Central memory CD8-positive, alpha-beta T cell (primary cell): ENCODE data around the gene REXO5.
"Not testable (repeated sequence)": the region's sequence is repeated elsewhere in the genome, so short reads cannot be mapped to it uniquely, and the experiment has no call there.

ENCODE experiments used
- ATAC-seq: fragments of 150-1000 bp; cut with Tn5 transposase; replicated peaks from 2 replicates; pipeline ENCODE4 v1.10.0; 2022; ENCODE audit warnings: mild to moderate bottlenecking, moderate FRiP score, moderate number of reproducible peaks; ENCODE audit not compliant: poor library complexity, severe bottlenecking; ENCODE audit errors: extremely low read depth
- DNase-seq, 2 donors: peaks; one replicate each; pipeline ENCODE4 v3.0.0; 2021; ENCODE audit warnings: low spot score in 2 of 2
- H3K27ac Mint-ChIP-seq: one replicate; pipeline ENCODE4 v1.8.0; 2022; ENCODE audit warnings: low read depth, mild to moderate bottlenecking, moderate library complexity, mixed read lengths
- H3K27me3 Mint-ChIP-seq: one replicate; pipeline ENCODE4 v1.8.0; 2022; ENCODE audit warnings: mixed read lengths
- H3K36me3 Mint-ChIP-seq: one replicate; pipeline ENCODE4 v1.8.0; 2022; ENCODE audit warnings: mild to moderate bottlenecking, moderate library complexity, mixed read lengths; ENCODE audit not compliant: insufficient read depth
- H3K4me1 Mint-ChIP-seq: one replicate; pipeline ENCODE4 v1.8.0; 2022; ENCODE audit warnings: mixed read lengths
- H3K4me3 Mint-ChIP-seq: one replicate; pipeline ENCODE4 v1.8.0; 2022; ENCODE audit warnings: mild to moderate bottlenecking, moderate library complexity, mixed read lengths
- H3K9me3 Mint-ChIP-seq: one replicate; pipeline ENCODE4 v1.8.0; 2022; ENCODE audit warnings: mixed read lengths

REXO5 gene

GRCh38 chr16:20860361-20860760 lies 54.0 kb downstream of the REXO5 start:
- H3K36me3 Mint-ChIP-seq = peaks cover 14% of the 10 kb centered on the region
- H3K27ac Mint-ChIP-seq = no peak overlapping the region

GRCh38 chr16:20860995-20861394 lies 54.7 kb downstream of the REXO5 start:
- not testable (repeated sequence) for H3K27ac Mint-ChIP-seq, ATAC-seq, H3K27me3 Mint-ChIP-seq

More at GRCh38 chr16:20860361-20860760, 54.0 kb downstream of the REXO5 start:
- Mint-ChIP-seq H3K27me3 (no peaks in the 10 kb centered on the region), H3K4me3 (no peak overlapping the region), H3K4me1 (peaks cover 15% of the 10 kb centered on the region), H3K9me3 (no peaks in the 10 kb centered on the region)
- ATAC-seq (no peak), DNase-seq (no peak)

GRCh38 chr16:20862162-20862960 lies 56.0 kb downstream of the REXO5 start:
- Mint-ChIP-seq H3K4me1 (peaks cover 31% of the 10 kb centered on the region), H3K9me3 (no peaks in the 10 kb centered on the region), H3K27ac (no peak overlapping the region), H3K36me3 (peaks cover 17% of the 10 kb centered on the region), H3K4me3 (no peak overlapping the region), H3K27me3 (no peaks in the 10 kb centered on the region)
- no peak for ATAC-seq
- DNase-seq = no peak

More at GRCh38 chr16:20860995-20861394, 54.7 kb downstream of the REXO5 start:
- peaks cover 20% of the 10 kb centered on the region for H3K4me1 Mint-ChIP-seq
- DNase-seq, H3K4me3 Mint-ChIP-seq, H3K9me3 Mint-ChIP-seq: not testable (repeated sequence)
- H3K36me3 Mint-ChIP-seq = peaks cover 14% of the 10 kb centered on the region

GRCh38 chr16:20864376-20864775 lies 58.0 kb downstream of the REXO5 start:
- DNase-seq, H3K9me3 Mint-ChIP-seq, ATAC-seq, H3K4me3 Mint-ChIP-seq, H3K27me3 Mint-ChIP-seq, H3K27ac Mint-ChIP-seq: not testable (repeated sequence)
- Mint-ChIP-seq H3K4me1 (peaks cover 38% of the 10 kb centered on the region), H3K36me3 (peaks cover 17% of the 10 kb centered on the region)

- H3K4me3 Mint-ChIP-seq = no peak overlapping the region
- no peak for DNase-seq
- H3K36me3 Mint-ChIP-seq = peaks cover 9% of the 10 kb centered on the region
Measured at GRCh38 chr16:20865420-20866131, 59.2 kb downstream of the REXO5 start.

GRCh38 chr16:20866145-20866772 lies 59.9 kb downstream of the REXO5 start:
- no peak for ATAC-seq
- no peaks in the 10 kb centered on the region for H3K27me3 Mint-ChIP-seq
- H3K36me3 Mint-ChIP-seq = peaks cover 11% of the 10 kb centered on the region
- H3K9me3 Mint-ChIP-seq = no peaks in the 10 kb centered on the region
- DNase-seq = no peak
- no peak overlapping the region for H3K4me3 Mint-ChIP-seq
- no peak overlapping the region for H3K27ac Mint-ChIP-seq
- H3K4me1 Mint-ChIP-seq = peaks cover 48% of the 10 kb centered on the region

More at GRCh38 chr16:20865420-20866131, 59.2 kb downstream of the REXO5 start:
- Mint-ChIP-seq H3K4me1 (peaks cover 42% of the 10 kb centered on the region), H3K27ac (no peak overlapping the region), H3K9me3 (no peaks in the 10 kb centered on the region), H3K27me3 (no peaks in the 10 kb centered on the region)
- no peak for ATAC-seq

- Mint-ChIP-seq H3K27me3 (no peaks in the 10 kb centered on the region), H3K4me1 (peaks cover 48% of the 10 kb centered on the region), H3K4me3 (no peak overlapping the region), H3K9me3 (no peaks in the 10 kb centered on the region), H3K27ac (no peak overlapping the region), H3K36me3 (peaks cover 7% of the 10 kb centered on the region)
- ATAC-seq = no peak
- no peak for DNase-seq
Measured at GRCh38 chr16:20866801-20867200, 60.5 kb downstream of the REXO5 start.

- Mint-ChIP-seq H3K27ac (no peak overlapping the region), H3K36me3 (peaks cover 7% of the 10 kb centered on the region), H3K27me3 (no peaks in the 10 kb centered on the region), H3K9me3 (no peaks in the 10 kb centered on the region), H3K4me3 (no peak overlapping the region), H3K4me1 (peaks cover 44% of the 10 kb centered on the region)
- ATAC-seq = no peak
- no peak for DNase-seq
Measured at GRCh38 chr16:20867585-20867984, 61.3 kb downstream of the REXO5 start.

GRCh38 chr16:20868890-20869289 lies 62.6 kb downstream of the REXO5 start:
- no peak overlapping the region for H3K27ac Mint-ChIP-seq
- peaks cover 7% of the 10 kb centered on the region for H3K36me3 Mint-ChIP-seq
- no peak for ATAC-seq

GRCh38 chr16:20870122-20870820 lies 63.9 kb downstream of the REXO5 start:
- ATAC-seq (no peak), DNase-seq (no peak)
- no peak overlapping the region for H3K4me3 Mint-ChIP-seq
- H3K4me1 Mint-ChIP-seq = peaks cover 54% of the 10 kb centered on the region
- H3K9me3 Mint-ChIP-seq = no peaks in the 10 kb centered on the region
- peaks cover 7% of the 10 kb centered on the region for H3K36me3 Mint-ChIP-seq
- no peak overlapping the region for H3K27ac Mint-ChIP-seq
- H3K27me3 Mint-ChIP-seq = no peaks in the 10 kb centered on the region

More at GRCh38 chr16:20868890-20869289, 62.6 kb downstream of the REXO5 start:
- Mint-ChIP-seq H3K9me3 (no peaks in the 10 kb centered on the region), H3K4me3 (no peak overlapping the region), H3K27me3 (no peaks in the 10 kb centered on the region), H3K4me1 (peaks cover 50% of the 10 kb centered on the region)
- no peak for DNase-seq

- ATAC-seq = no peak
- Mint-ChIP-seq H3K27me3 (no peaks in the 10 kb centered on the region), H3K36me3 (peaks cover 7% of the 10 kb centered on the region), H3K4me1 (peaks cover 52% of the 10 kb centered on the region), H3K4me3 (no peak overlapping the region), H3K9me3 (no peaks in the 10 kb centered on the region), H3K27ac (no peak overlapping the region)
- DNase-seq = no peak
Measured at GRCh38 chr16:20871258-20871657, 64.9 kb downstream of the REXO5 start.
